Activated gamma-delta T cell (primary cell): Measurements from ENCODE around the gene TXNDC17.
"Not testable (repeated sequence)": the region's sequence is repeated elsewhere in the genome, so short reads cannot be mapped to it uniquely, and the experiment has no call there.

Source experiments
- DNase-seq: peaks from one replicate; lab custom pipeline; 2025; lab: John Stamatoyannopoulos, UW

TXNDC17 gene

GRCh38 chr17:6683730-6684459 lies 43.0 kb downstream of the TXNDC17 start:
- DNase-seq: no peak

GRCh38 chr17:6684460-6684783 lies 43.6 kb downstream of the TXNDC17 start:
- no peak for DNase-seq

GRCh38 chr17:6684881-6685767 lies 44.3 kb downstream of the TXNDC17 start:
- no peak for DNase-seq

- DNase-seq: no peak
Observed at GRCh38 chr17:6686026-6686425, 45.2 kb downstream of the TXNDC17 start.

- DNase-seq: no peak
Observed at GRCh38 chr17:6688944-6689343, 48.1 kb downstream of the TXNDC17 start.

GRCh38 chr17:6690641-6691040 lies 49.8 kb downstream of the TXNDC17 start:
- DNase-seq: no peak

GRCh38 chr17:6691546-6691945 lies 50.7 kb downstream of the TXNDC17 start:
- no peak for DNase-seq

GRCh38 chr17:6691958-6692357 lies 51.1 kb downstream of the TXNDC17 start:
- DNase-seq: not testable (repeated sequence)
